H1 (cell line): ENCODE results near the gene ADGRV1. TPM values are rescaled to one million over a fixed set of nuclear protein-coding genes. Genes with fewer than 3 reads are reported as not detected.

ENCODE experiments used
- CTCF ChIA-PET: fragments of 300-600 bp; sonication (Branson Sonifier 250); formaldehyde crosslinking; loops from one replicate; lab custom pipeline; 2021; ENCODE audit not compliant: partially characterized antibody; lab: Charles Lee
- POLR2A ChIA-PET: fragments of 300-600 bp; sonication (Branson Sonifier 250); formaldehyde crosslinking; loops from one replicate; lab custom pipeline; 2021; ENCODE audit warnings: inconsistent platforms; ENCODE audit not compliant: partially characterized antibody; lab: Charles Lee
- DNase-seq, 2 experiments: peaks; one replicate each; pipeline versions ENCODE4 v3.0.0 to v3.0.0-alpha.2; 2010 to 2022; ENCODE audit warnings: low spot score in 2 of 2, low read depth in 1 of 2, mixed read lengths in 1 of 2
- FAIRE-seq: peaks from 2 replicates; lab custom pipeline; 2011; peaks lifted over from hg19 to GRCh38; lab: Jason Lieb, UNC
- H2AFZ ChIP-seq: 2 replicates; pipeline ENCODE4 v1.8.1; 2012; ENCODE audit warnings: low read length, inconsistent platforms
- H2AK5ac ChIP-seq: 2 replicates; pipeline ENCODE4 v1.6.1; 2013; ENCODE audit warnings: low read depth, low read length
- H2BK120ac ChIP-seq: replicated peaks from 2 replicates; pipeline ENCODE3; 2013; ENCODE audit warnings: low read depth, low read length, inconsistent platforms
- H2BK12ac ChIP-seq: 2 replicates; pipeline ENCODE4 v1.6.1; 2013; ENCODE audit warnings: low read depth, low read length
- H2BK15ac ChIP-seq: 2 replicates; pipeline ENCODE4 v1.6.1; 2013; ENCODE audit warnings: low read length
- H2BK20ac ChIP-seq: 2 replicates; pipeline ENCODE4 v1.6.1; 2013; ENCODE audit warnings: low read length
- H2BK5ac ChIP-seq: 2 replicates; pipeline ENCODE4 v1.6.1; 2013; ENCODE audit warnings: low read depth, low read length
- H3K14ac ChIP-seq: 2 replicates; pipeline ENCODE4 v1.6.1; 2013; ENCODE audit warnings: inconsistent platforms; ENCODE audit not compliant: insufficient read length
- H3K18ac ChIP-seq: 2 replicates; pipeline ENCODE4 v1.6.1; 2013; ENCODE audit warnings: low read length; ENCODE audit errors: extremely low read depth
- H3K23ac ChIP-seq: 2 replicates; pipeline ENCODE4 v1.6.1; 2013; ENCODE audit warnings: inconsistent platforms; ENCODE audit not compliant: insufficient read length
- H3K23me2 ChIP-seq: 2 replicates; pipeline ENCODE4 v1.6.1; 2013; ENCODE audit warnings: low read depth, low read length
- H3K27ac ChIP-seq: 2 replicates; pipeline ENCODE4 v1.6.1; 2011; ENCODE audit warnings: low read depth, low read length, inconsistent platforms
- H3K27me3 ChIP-seq, 4 experiments: replicated peaks in 1 of 4; 1 replicate in 1 of 4; 2 replicates in 3 of 4; pipeline versions ENCODE4 v1.6.1 to v1.8.1; 2011 to 2013; ENCODE audit warnings: low read length in 3 of 4, mild to moderate bottlenecking in 3 of 4, inconsistent platforms in 2 of 4, mixed read lengths in 2 of 4, moderate library complexity in 1 of 4; ENCODE audit not compliant: control insufficient read depth in 3 of 4, insufficient read depth in 3 of 4; ENCODE audit errors: extremely low read depth in 1 of 4
- H3K36me3 ChIP-seq, 4 experiments: 2 replicates each; pipeline versions ENCODE4 v1.6.1 to v1.8.1; 2011 to 2013; ENCODE audit warnings: mild to moderate bottlenecking in 4 of 4, low read length in 3 of 4, moderate library complexity in 2 of 4, control low read depth in 1 of 4, inconsistent platforms in 1 of 4; ENCODE audit not compliant: insufficient read depth in 4 of 4, control insufficient read depth in 2 of 4
- H3K4ac ChIP-seq: replicated peaks from 2 replicates; pipeline ENCODE3; 2013; ENCODE audit warnings: low read length, low read depth, mixed read lengths, inconsistent platforms; ENCODE audit not compliant: insufficient read length
- H3K4me1 ChIP-seq, 4 experiments: replicated peaks in 1 of 4; 1 replicate in 1 of 4; 2 replicates in 3 of 4; pipeline versions ENCODE4 v1.6.1 to v1.8.1; 2011 to 2013; ENCODE audit warnings: low read length in 3 of 4, inconsistent platforms in 2 of 4, mixed read lengths in 1 of 4; ENCODE audit not compliant: insufficient read depth in 4 of 4, control insufficient read depth in 3 of 4
- H3K4me2 ChIP-seq, 2 experiments: 2 replicates each; pipeline versions ENCODE4 v1.6.1 to v1.8.1; 2011 to 2013; ENCODE audit warnings: low read depth in 2 of 2, low read length in 2 of 2, control low read depth in 1 of 2, inconsistent platforms in 1 of 2, mild to moderate bottlenecking in 1 of 2; ENCODE audit not compliant: insufficient read depth in 1 of 2
- H3K4me3 ChIP-seq, 4 experiments: fragments of 200-600, 300-600 bp in 1 of 4; sonication (generic), shearing (Covaris generic), sonication (Bioruptor Twin) in 1 of 4; 2 replicates each; pipeline versions ENCODE4 v1.5.1 to v1.8.1; 2011 to 2016; ENCODE audit warnings: low read length in 4 of 4, low read depth in 3 of 4, control low read depth in 2 of 4, inconsistent platforms in 2 of 4, mild to moderate bottlenecking in 2 of 4, mixed read lengths in 1 of 4, moderate library complexity in 1 of 4; ENCODE audit not compliant: insufficient read depth in 2 of 4; ENCODE audit errors: extremely low read depth in 1 of 4
- H3K56ac ChIP-seq: replicated peaks from 2 replicates; pipeline ENCODE3; 2013; ENCODE audit warnings: low read depth, mild to moderate bottlenecking, mixed read lengths, low read length, inconsistent platforms; ENCODE audit not compliant: insufficient read length
- H3K79me1 ChIP-seq: 2 replicates; pipeline ENCODE4 v1.6.1; 2013; ENCODE audit warnings: low read depth, low read length, control low read depth
- H3K79me2 ChIP-seq, 2 experiments: 2 replicates each; pipeline versions ENCODE4 v1.6.1 to v1.8.1; 2012 to 2013; ENCODE audit warnings: low read length in 2 of 2, mild to moderate bottlenecking in 2 of 2, inconsistent platforms in 1 of 2; ENCODE audit not compliant: insufficient read depth in 2 of 2, control insufficient read depth in 1 of 2
- H3K9ac ChIP-seq, 4 experiments: replicated peaks in 1 of 4; 1 replicate in 1 of 4; 2 replicates in 3 of 4; pipeline versions ENCODE4 v1.6.1 to v1.8.1; 2011 to 2013; ENCODE audit warnings: low read depth in 3 of 4, low read length in 3 of 4, control low read depth in 2 of 4, mild to moderate bottlenecking in 2 of 4, moderate library complexity in 2 of 4, inconsistent platforms in 1 of 4; ENCODE audit errors: extremely low read depth in 1 of 4
- H3K9me3 ChIP-seq, 2 experiments: 2 replicates each; pipeline versions ENCODE4 v1.6.1 to v1.8.1; 2012 to 2013; ENCODE audit warnings: mild to moderate bottlenecking in 2 of 2, moderate library complexity in 2 of 2, control low read depth in 1 of 2, inconsistent platforms in 1 of 2, low read depth in 1 of 2, low read length in 1 of 2, mixed read lengths in 1 of 2; ENCODE audit not compliant: insufficient read depth in 2 of 2
- H4K20me1 ChIP-seq, 2 experiments: replicated peaks in 1 of 2; 2 replicates each; pipeline versions ENCODE3 to v1.8.1; 2011 to 2013; ENCODE audit warnings: inconsistent platforms in 2 of 2, low read length in 2 of 2, mild to moderate bottlenecking in 1 of 2; ENCODE audit not compliant: insufficient read depth in 2 of 2, control insufficient read depth in 1 of 2
- H4K5ac ChIP-seq: 2 replicates; pipeline ENCODE4 v1.6.1; 2013; ENCODE audit warnings: low read length, low read depth, mixed read lengths, inconsistent platforms; ENCODE audit not compliant: insufficient read length
- H4K8ac ChIP-seq: 2 replicates; pipeline ENCODE4 v1.8.0; 2013; ENCODE audit warnings: mild to moderate bottlenecking, moderate library complexity, low read length, inconsistent platforms; ENCODE audit not compliant: insufficient read depth; ENCODE audit errors: extremely low read depth
- H4K91ac ChIP-seq: replicated peaks from 2 replicates; pipeline ENCODE3; 2013; ENCODE audit warnings: low read length, mixed read lengths, inconsistent platforms; ENCODE audit not compliant: insufficient read length
- BACH1 ChIP-seq: IDR thresholded peaks from 2 replicates; pipeline ENCODE4 v1.6.1; 2012; ENCODE audit warnings: low read length, improper control_type of control experiment
- CBX8 ChIP-seq: fragments of 300-800, 300-1000 bp; sonication (generic); IDR thresholded peaks from 2 replicates; pipeline ENCODE4 v1.7.1; 2016; ENCODE audit warnings: low read depth, low read length, borderline replicate concordance
- CEBPB ChIP-seq: IDR thresholded peaks from 2 replicates; pipeline ENCODE4 v1.6.1; 2012; ENCODE audit warnings: low read depth, low read length
- CTBP2 ChIP-seq: IDR thresholded peaks from 2 replicates; pipeline ENCODE4 v1.7.0; 2011; ENCODE audit warnings: borderline replicate concordance, mild to moderate bottlenecking, moderate library complexity, mixed read lengths, low read length; ENCODE audit not compliant: insufficient read depth, insufficient read length
- EGR1 ChIP-seq: IDR thresholded peaks from 2 replicates; pipeline ENCODE4 v1.6.1; 2011; ENCODE audit warnings: low read depth, low read length, borderline replicate concordance
- FOSL1 ChIP-seq: IDR thresholded peaks from 2 replicates; pipeline ENCODE4 v1.6.1; 2011; ENCODE audit warnings: mild to moderate bottlenecking, low read depth, low read length, moderate library complexity; ENCODE audit not compliant: insufficient read depth
- GABPA ChIP-seq: IDR thresholded peaks from 2 replicates; pipeline ENCODE4 v1.6.1; 2011; ENCODE audit warnings: mild to moderate bottlenecking, low read length, moderate library complexity, borderline replicate concordance; ENCODE audit not compliant: insufficient read depth
- JUN ChIP-seq: IDR thresholded peaks from 2 replicates; pipeline ENCODE4 v1.6.1; 2011; ENCODE audit warnings: low read depth, mild to moderate bottlenecking, improper control_type of control experiment, low read length
- POU5F1 ChIP-seq: IDR thresholded peaks from 2 replicates; pipeline ENCODE4 v1.6.1; 2011; ENCODE audit warnings: low read depth, mild to moderate bottlenecking, low read length, moderate library complexity
- RNF2 ChIP-seq: fragments of 200-900, 300-1000 bp; sonication (generic); IDR thresholded peaks from 2 replicates; pipeline ENCODE4 v1.7.1; 2016; ENCODE audit warnings: borderline replicate concordance, low read depth, mild to moderate bottlenecking, antibody characterized with exemption, low read length; ENCODE audit not compliant: poor library complexity, severe bottlenecking; ENCODE audit errors: missing control alignments
- SAP30 ChIP-seq: fragments of 300-600 bp; sonication (generic); IDR thresholded peaks from 2 replicates; pipeline ENCODE4 v1.7.1; 2012; ENCODE audit warnings: low read length, moderate library complexity, mild to moderate bottlenecking, inconsistent platforms; ENCODE audit not compliant: insufficient read depth, insufficient replicate concordance
- SP4 ChIP-seq: IDR thresholded peaks from 2 replicates; pipeline ENCODE4 v1.6.1; 2012; ENCODE audit warnings: low read length, inconsistent platforms
- SUZ12 ChIP-seq: fragments of 200-600 bp; sonication (generic); IDR thresholded peaks from 2 replicates; pipeline ENCODE4 v1.6.1; 2012; ENCODE audit warnings: mild to moderate bottlenecking, inconsistent platforms, low read length, moderate library complexity, mixed read lengths
- WGBS, 2 experiments: shearing (Covaris generic) in 1 of 2; methylation state at CpG; one replicate each; pipeline versions ENCODE4 v1.1.6 to v1.1.7; 2013 to 2015; ENCODE audit warnings: low lambda C conversion rate in 2 of 2, mixed read lengths in 2 of 2, inconsistent platforms in 1 of 2, low coverage in 1 of 2, missing lambda C conversion rate in 1 of 2; ENCODE audit not compliant: insufficient replicate concordance in 2 of 2, insufficient coverage in 1 of 2, insufficient read length in 1 of 2; ENCODE audit errors: extremely low coverage in 1 of 2, missing lambda C conversion rate in 1 of 2; 5-methylcytosine and 5-hydroxymethylcytosine counted together
- polyA plus RNA-seq, 7 experiments: library from polyadenylated mRNA; depleted of rRNA in 3 of 7; stranded (reverse) in 5 of 7; unstranded in 2 of 7; fragments of >200 nt in 5 of 7; fragments of 200-250 nt in 2 of 7; gene quantifications; 1 replicate in 5 of 7; 2 replicates in 1 of 7; 4 replicates in 1 of 7; pipeline versions ENCODE4 v1.2.1 to v1.2.3, GENCODE V29; 2011 to 2013; ENCODE audit warnings: missing spikeins in 2 of 7, mixed read lengths in 2 of 7
- total RNA-seq: library from RNA; stranded (reverse); fragmentation: NEBNext Ultra II Directional; extraction: Animal tissue kit (Norgen Biotek cat#: 25700); gene quantifications from 2 replicates; pipeline ENCODE4 v1.2.1, GENCODE V29; 2021

ADGRV1 gene
- total and polyA plus RNA-seq, 2 of the 8 experiments (the other 6 are each of a cell fraction or from before 2014, with no cell fraction given): 53.1 to 62.2 TPM

GRCh38 chr5:91179018-91179417 is 620.4 kb downstream of the ADGRV1 start:
- ChIA-PET CTCF (interaction anchor here (0.6 to 1.5 kb wide), 4 partner anchors 21 to 256 kb away, joined by 3 to 5 read pairs (median 4); no protein-coding TSS in a partner anchor), POLR2A (no interaction called here)
- Histone ChIP-seq H3K4me2 (no peak overlapping the region), H3K4me1 (peaks cover 0 to 8% (median 5%) of the 10 kb centered on the region in 4 experiments; a peak in 4 of 7 replicates), H3K23ac (no peak overlapping the region), H3K27ac (no peak overlapping the region), H2BK5ac (no peak overlapping the region), H3K79me2 (no peaks in the 10 kb centered on the region), H4K20me1 (no peaks in the 10 kb centered on the region), H3K14ac (no peak overlapping the region), H2BK12ac (no peak overlapping the region), H2BK120ac (no peak overlapping the region), H2AK5ac (no peak overlapping the region), H2BK15ac (no peak overlapping the region), H3K23me2 (no peaks in the 10 kb centered on the region), H3K4ac (no peak overlapping the region), H2BK20ac (no peak overlapping the region), H3K18ac (no peak overlapping the region), H3K56ac (no peak overlapping the region), H3K36me3 (no peaks in the 10 kb centered on the region), H3K9me3 (no peaks in the 10 kb centered on the region), H3K27me3 (no peaks in the 10 kb centered on the region), H4K91ac (no peak overlapping the region), H3K4me3 (no peak overlapping the region), H2AFZ (no peak overlapping the region), H4K8ac (no peak overlapping the region), H4K5ac (no peak overlapping the region), H3K79me1 (no peaks in the 10 kb centered on the region), H3K9ac (no peak overlapping the region)
- FAIRE-seq (no peak), DNase-seq (no peak)
- TF ChIP-seq BACH1 (no peak), POU5F1 (no peak), FOSL1 (no peak), EGR1 (no peak), SUZ12 (no peak), GABPA (no peak), CBX8 (no peak), CTBP2 (no peak), RNF2 (no peak), SP4 (no peak), JUN (no peak), SAP30 (no peak), CEBPB (no peak)
- WGBS, 2 experiments: 97% methylated on average over 1 of the region's 1 CpG; no CpG with 5 or more reads in 1 of the 2 experiments
